ENCODE data around the gene RFTN1.

Gene RFTN1

DNA sequence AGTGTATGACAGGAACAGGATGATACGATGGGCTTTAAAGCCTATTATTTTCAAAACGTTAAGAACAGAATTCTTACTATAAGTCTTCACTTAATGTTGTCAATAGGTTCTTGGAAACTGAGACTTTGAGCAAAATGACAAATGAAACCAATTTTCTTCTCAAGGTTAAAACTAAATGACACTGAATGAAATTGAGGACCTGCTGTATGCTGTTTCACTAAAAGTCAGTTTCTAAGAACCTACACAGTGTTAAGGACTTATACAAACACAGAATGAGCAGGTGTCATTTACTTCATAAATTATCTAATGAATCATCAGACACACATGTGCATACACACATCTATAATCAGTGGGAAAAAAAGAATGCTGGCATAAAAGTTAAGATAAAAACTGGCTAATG is 106.9 kb downstream of the RFTN1 start:
- no peak for DNase-seq (ENCODE audit: low read depth)

DNA sequence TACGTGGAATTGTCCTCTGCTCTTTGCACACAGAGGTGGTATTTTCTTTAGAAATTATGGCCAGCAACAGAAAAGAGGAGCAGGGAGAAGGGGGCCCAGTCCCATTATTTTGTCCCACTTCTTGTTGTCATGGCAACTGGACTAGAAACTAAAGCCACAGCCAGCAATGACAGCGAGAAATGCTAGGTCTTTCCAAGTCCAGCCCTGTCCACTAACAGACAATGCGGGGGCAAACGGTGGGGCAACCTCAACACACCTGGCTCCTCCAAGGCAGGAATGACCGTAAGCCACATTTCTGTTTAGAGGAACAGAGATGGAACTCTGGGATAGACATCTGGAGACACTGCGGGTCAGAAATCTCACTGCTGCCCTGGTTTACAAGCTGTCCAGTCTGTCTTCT is 107.3 kb downstream of the RFTN1 start:
- no peak for DNase-seq (ENCODE audit: low read depth)

DNA sequence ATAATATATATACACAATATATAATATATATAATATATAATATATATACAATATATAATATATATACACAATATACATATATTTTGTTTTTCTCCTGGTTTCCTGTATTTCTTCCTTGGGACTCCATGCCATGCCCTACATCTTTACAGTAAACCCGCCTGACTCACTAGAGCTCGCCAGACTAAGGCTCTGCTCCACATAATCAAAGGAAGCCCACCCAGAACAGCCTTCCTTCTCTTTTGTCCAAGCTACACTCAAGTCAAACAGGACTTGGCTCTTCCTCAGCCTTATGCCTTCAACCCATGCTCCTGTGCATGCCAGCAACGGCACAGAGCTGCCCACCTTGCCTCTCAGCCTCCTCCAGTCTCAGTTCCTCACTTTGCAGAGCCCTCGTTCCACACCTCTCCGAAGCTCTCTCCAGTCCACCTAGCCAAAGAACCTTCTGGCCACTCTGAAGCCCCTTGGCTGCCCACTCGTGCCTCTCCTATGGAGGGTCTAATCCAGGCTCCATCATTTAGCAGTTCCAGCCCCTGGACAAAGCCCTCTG is 109.1 kb downstream of the RFTN1 start:
- no peak for DNase-seq (ENCODE audit: low read depth)

DNA sequence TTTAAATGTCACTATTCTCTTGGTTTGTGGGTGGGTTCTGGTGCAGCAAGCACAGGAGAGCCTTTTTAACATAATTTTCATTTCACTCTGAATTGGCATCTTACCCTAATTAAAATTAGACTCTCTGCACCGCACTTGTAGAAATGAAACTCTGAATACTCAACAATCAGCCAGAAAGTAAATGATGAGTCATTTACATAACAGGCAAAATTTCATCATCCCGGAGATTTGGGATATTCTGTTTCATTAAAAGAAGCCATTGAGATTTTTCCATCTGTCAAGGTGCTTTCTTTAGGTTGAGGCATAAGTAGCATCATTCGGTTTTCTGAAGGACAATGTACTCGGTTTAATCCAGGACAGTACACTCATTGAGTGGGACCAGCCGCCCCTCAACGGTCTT is 111.0 kb downstream of the RFTN1 start:
- DNase-seq (ENCODE audit: low read depth): no peak

DNA sequence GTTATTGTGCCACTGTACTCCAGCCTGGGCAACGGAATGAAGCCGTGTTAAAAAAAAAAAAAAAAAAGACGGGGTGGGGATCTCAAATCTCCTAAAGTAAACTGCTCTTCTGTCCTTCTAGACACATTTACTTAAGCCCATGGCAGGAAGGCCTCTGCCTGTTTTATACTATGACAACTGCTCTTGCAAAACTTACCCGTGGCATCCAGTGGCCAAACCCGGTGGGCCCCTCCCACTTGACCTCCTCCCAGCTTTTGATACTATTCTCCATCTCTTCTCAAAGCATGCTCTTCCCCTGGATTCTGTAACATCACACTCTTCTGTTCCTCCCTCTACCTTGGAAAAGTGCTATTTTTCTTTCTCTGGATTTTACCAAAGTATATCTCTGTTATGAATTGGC is 112.2 kb downstream of the RFTN1 start:
- no peak for DNase-seq (ENCODE audit: low read depth)

DNA sequence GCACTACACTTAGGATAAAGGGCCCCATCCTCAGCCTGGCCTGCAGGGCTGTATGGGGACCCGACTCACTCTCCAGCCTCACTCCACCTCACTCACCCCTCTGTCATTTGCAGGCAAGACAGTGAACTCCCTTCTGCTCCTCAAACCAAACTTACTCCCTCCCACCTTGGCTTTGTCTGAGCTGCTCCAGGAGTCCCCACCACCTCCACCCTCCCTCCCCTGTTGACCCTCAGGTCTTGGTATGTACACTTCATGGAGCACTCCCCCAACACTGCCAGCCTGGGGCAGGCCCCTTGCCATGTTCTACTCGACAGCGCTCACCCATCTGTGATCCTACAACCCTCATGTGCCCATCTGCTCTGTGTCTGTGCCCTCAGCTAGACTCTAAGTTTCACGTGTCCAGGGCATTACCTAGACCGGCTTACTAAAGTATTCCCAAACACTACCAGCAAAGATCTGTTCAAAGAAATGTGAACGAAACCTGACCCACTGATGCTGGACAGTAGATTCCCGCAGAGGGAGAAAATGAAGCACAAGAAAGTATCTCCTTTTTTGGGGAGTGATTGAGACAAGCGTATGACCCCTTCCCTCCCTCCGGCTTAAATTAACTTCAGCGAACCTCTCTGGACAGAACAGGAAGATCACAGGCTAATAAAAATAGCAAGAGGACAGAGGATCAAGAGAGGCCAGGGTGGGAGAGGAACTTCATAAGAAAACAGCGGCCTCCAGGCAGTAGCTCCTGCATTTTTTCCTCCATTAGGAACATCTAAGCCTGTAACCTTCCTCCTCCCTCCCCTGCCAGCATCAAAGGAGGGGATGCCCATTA is 113.2 kb downstream of the RFTN1 start:
- no peak for DNase-seq (ENCODE audit: low read depth)

DNA sequence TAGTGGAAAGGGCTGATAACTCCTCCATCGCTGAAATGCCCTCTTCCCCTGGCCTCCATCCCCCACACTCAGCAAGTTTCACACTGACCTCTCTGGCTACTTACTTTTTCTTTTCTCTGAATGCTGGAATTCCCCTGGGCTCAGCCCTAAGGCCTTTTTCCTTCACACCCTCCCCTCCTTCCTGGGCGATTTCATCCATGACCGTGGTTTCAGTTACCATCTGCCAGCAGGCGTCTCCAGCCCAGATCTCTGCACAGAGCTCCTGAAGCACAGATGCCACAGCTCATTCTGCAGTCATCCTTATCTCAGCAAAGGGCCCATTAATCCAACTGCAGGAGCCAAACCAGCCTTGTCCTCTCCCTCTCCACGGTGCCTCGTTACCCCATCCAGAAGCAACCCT is 114.0 kb downstream of the RFTN1 start:
- no peak for DNase-seq (ENCODE audit: low read depth)

DNA sequence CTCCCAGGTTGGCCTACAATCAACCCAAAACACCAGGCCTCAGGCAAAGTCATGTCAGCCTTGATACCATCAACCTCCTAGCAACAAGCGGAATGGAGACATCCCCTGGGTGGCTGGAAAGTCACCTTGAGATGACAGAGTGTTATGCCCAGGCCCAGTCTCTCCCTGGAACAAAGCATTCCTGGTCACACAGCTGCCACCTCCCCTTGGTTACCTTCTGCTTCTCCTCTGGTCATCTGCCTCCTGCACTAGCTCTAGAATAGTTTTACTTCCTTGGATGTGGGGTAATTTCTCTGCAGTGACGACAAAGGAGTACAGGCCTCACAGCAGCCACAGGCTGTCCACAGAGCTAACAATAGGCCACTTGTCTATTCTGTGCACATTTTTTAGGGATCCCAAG is 114.9 kb downstream of the RFTN1 start:
- DNase-seq (ENCODE audit: low read depth): no peak

DNA sequence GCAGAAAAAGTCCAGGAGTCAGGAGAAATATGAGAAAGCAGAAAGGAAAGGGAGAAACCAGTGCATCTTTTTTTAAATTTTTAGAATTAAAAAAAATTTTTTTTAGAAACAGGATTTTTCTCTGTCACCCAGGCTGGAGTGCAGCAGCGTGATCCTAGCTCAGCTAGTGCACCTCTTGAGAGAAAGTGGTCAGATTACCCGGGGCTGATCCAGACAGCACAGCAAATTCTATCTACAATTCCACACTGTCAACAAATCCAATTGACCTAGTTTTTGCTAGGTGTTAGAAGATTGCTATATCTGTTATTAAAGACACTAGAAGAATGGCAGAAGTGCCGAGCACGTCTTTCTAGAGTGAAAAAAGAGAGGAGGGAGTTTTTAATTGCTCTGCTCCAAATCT is 117.3 kb downstream of the RFTN1 start:
- DNase-seq (ENCODE audit: low read depth): no peak

DNA sequence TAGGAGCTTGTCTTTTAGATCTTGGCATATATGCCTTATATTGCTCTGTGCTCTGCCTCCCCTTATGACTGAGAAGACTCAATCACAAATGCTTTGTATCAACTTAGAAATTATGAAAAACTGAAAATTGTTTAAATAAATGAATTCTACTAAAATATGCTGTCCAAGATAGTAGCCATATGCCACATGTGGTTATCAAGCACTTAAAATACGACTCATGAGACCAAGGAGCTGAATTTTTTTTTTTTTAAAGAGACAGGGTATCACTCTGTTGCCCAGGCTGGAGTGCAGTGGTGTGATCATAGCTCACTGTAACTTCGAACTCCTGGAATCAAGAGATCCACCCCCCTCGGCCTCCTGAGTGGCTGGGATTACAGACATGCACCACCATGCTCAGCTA is 118.3 kb downstream of the RFTN1 start:
- no peak for DNase-seq (ENCODE audit: low read depth)

DNA sequence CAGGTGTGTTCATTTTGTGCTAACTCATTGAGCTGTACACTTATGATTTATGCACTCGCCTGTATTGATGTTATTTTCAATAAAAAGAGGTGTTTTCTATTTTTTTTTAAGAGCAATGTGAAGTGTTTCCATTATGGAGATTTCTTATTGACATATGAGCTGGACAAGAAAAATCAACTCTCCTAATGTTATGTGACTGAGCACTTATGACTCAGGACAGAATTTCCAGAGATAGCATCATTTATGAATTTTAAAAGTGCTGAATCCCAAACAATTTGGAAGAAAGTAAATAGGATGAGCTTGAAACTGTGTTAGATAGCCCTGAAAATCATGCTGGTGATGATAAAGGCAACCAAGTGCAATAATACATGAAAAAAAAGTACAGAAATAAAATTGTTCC is 118.9 kb downstream of the RFTN1 start:
- DNase-seq (ENCODE audit: low read depth): no peak

DNA sequence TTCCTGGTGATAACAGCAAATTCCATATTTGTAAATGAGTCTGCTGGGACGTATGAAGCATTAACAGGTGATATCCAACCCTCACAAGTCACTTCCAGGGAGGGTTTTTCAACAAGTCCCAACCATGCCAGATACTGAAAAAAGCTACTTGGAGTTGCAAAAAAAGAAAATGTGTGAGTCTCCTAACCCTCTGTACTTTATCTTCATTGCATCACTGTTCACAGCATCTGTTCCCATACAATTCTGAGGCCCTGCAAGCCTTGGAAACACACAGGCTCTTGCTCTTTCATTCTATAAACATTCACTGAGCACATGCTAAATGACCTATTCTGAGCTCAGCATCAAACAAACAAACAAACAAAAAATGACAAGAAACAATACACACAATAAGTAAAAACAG is 120.8 kb downstream of the RFTN1 start:
- no peak for DNase-seq (ENCODE audit: low read depth)

DNA sequence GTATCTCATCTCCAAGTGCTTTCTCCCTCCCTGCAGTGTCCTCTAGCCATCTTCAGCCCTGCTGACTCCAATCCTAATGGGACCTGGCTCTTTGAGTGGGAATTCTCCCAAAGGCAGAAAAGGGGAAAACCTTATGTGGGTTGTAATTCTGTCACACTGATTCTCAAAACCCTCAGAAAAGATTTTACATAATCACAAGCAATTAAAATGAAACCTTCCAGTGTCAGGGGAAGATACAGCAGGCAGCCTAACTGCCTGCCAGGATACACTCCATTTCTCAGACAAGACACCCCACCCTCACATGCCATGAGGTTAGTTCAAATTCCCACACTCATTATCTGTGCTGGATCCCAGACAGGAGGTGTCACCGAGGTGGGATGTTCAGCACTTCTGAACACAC is 121.4 kb downstream of the RFTN1 start:
- DNase-seq (ENCODE audit: low read depth): no peak

DNA sequence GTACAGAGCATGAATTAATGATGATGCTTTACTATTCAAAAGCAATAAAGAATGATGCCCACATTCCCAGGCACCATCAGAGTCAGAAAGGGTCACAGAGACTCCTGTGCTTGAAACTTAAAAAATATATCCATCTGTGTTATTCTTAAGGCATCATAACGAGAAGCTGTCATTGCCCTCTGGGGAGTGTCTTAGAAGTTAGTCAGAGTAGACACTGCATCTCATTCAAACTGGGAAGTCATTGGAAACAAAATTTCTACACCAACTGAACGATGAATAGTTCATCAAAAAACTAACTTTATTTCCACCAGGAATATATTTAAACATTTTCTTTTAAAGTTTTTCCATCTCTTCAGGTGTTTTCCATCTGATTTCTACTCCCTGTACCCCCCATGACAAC is 122.9 kb downstream of the RFTN1 start:
- DNase-seq (ENCODE audit: low read depth): no peak

DNA sequence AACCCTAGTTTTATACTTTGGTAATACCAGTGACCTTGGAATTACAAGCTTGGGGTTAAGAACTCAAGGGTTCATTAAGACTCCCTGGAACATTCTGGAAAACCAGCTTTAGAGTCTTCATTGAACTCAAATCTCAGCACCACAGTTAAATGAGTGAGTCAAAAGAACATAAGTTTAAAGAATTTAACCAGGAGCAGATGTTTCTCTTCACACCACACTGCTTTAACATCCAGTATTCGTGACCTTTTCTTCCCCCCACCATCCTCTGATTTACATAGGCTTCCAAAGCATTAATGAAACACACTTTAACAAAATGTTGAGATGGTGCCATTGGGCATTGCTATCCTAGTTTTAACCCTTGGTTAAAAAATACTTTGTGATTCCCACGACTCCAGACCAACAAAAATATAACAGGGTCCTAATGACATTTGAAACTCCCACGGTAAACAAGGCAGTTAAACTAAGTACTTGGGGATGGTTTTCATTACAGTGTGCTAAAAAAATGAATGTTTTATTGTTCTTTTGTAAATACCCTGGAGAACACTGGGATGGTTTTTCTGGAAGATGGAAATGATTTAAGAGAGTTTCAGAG is 124.6 kb downstream of the RFTN1 start:
- DNase-seq (ENCODE audit: low read depth): no peak

DNA sequence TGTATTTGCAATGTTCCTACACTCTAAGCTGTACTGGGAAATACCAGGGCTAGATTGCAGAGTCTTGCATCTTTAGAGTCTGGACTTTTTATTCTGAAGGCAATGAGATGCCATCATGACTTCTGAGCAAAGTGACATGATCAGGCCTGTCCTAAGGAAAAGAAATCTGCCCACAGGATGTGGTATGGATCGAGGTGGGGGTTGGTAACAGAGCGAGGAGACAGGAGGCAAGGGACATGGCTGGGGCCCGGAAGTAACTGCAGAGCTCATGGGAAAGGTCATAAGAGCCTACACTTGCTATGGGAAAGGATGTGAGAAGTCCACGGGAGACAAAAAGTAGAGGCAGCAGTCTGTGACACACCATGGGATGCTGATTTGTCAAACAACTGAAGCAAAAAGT is 126.9 kb downstream of the RFTN1 start:
- no peak for DNase-seq (ENCODE audit: low read depth)

DNA sequence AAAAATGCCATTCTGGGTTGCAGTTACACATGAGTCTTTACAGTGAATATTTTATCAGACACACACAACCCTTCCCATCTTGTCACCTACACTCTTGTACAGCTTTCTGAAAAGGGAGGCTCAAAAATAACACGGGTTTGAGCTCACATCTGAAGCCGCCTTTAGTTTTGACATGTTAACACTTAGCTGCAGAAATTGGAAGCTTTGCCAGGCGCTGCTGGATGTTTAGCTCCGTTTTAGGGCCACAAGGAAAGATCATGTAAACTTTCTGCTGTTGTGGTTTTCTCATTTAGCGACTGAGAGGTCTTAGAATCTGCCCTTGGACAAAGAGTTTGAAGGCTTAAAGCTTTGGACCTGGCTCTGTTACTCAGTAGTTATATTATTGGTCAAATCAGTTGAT is 128.3 kb downstream of the RFTN1 start:
- no peak for DNase-seq (ENCODE audit: low read depth)

DNA sequence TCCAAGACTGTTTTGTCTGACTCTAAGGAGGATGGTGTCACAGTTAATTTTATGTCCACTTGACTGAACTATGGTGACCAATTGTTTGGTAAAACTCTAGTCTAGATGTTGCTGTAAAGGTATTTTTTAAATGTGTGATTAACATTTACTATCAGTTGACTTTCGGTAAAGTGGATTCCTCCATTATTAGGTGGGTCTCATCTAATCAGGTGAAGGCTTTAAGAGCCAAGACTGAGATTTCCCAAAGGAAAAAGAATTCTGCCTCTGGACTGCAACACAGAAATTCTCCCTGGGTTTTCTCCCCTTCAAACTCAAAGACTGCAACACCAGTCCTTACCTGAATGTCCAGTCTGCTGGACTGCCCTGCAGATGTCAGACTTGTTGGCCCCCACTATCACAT is 129.6 kb downstream of the RFTN1 start:
- no peak for DNase-seq (ENCODE audit: low read depth)

DNA sequence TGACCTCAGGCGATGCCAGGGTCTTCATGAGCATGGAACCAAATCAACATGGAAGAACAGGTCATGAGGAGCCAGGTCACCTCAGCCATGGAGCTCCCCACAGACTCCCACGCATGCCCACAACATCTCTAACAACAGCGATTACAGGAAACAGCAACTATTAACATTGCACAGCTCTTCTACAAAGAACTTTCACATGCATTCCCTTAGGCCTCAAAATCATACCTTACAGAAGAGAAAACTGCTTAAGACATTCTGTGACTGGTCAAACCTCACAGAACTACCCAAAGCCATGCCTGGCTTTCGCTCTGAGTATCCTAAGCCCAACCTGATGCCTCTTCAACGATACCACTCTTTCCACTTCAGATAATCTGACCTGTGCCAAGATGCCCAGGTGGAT is 130.7 kb downstream of the RFTN1 start:
- no peak for DNase-seq (ENCODE audit: low read depth)

DNA sequence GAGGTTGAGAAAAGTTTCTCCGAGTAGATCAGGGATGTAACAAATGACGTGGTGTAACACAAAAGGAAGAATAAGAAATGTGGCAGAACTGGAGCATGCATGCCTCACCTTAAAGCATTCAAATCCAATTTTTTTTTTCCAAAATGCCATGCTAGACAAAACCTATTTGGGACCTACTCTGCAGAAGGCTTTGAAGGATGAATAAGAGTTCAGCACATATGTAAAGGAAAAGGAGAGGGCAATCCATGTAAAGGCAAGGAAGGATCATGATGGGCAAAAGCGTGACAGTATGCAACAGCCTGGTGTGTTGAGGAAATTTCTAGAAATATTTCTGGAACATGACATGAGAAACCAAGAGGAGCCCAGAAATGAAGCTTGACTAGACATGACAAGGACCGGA is 132.1 kb downstream of the RFTN1 start:
- DNase-seq (ENCODE audit: low read depth): no peak

DNA sequence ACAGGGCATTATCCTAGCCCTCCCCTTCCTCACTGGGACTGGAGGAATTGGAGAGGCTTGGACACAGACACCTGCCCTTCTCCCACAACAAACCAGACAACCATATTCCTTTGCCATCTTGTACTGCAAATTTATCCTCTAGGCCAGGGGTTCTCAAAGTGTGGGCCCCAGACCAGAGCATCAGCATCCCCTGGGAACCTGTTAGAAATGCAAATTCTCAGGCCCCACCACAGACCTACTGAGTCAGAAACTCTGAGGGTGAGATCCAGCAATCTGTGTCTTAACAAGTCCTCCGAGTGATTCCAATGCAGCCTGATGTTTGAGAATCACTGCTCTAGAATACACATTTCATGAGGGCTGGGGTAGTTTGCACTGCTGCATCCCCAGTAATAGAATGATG is 133.1 kb downstream of the RFTN1 start:
- no peak for DNase-seq (ENCODE audit: low read depth)

DNA sequence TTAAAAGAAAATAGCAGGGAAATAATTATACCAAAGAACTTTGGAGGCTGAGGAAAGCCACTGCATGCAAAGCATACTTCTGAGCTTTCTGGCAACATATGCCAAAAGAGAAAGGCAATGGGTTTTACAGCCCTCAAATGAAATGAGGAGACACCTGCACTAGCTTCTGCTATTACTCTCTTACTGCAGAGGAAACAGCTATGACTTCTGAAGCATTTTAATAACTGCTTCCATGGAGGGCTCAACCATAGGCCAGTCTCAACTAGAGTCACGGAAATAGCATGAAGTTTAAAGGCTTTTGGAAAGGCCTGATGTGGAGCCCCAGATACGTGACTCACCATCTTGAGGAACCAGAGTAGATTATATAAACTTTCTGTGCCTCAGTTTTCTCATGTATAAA is 133.7 kb downstream of the RFTN1 start:
- DNase-seq (ENCODE audit: low read depth): no peak

DNA sequence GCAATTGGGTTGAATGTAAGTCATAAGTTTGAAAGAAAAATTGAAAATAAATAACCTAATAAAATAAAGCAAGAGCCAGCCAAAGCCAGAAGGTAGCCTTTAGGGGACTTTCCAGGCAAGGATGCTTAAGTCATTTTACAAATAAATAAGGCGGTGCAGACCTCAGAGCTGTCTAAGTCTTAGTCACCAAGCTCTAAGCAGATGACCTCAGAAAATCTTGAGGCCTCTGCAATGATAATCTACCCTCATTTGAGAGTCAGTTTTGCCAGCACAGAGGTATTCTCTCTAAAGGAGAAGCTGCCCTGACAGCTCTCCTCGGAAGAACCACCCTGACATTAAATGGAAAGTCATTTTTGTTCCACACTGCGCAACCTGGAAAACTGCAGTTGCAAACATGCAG is 134.6 kb downstream of the RFTN1 start:
- DNase-seq (ENCODE audit: low read depth): no peak

DNA sequence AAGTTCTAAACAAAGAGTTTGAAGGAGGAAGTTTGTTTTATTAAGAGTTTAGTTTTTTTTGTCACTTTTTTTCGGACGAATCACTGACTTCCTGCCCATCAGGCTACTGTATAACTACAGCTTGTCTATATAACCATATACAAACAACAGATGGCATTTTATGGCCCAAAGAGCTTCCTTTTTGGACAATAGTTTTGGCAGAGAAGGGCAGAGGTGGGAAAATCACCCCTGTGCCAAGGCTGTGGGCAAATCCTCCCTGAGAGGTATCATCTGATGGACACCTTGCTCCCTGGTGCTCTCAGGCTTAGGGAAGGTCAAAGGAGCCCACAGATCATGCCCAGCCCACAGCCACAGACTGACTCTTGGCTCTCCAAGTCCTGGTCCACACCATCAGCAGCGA is 135.1 kb downstream of the RFTN1 start:
- no peak for DNase-seq (ENCODE audit: low read depth)
